Spleen (tissue), 7 donors: ENCODE results near the gene AFAP1L1.

ENCODE experiments used
- POLR2A ChIP-seq, 3 donors: fragments of 450-650 bp; IDR thresholded peaks; one replicate each; pipeline ENCODE4 v1.5.1; 2017; ENCODE audit warnings: antibody characterized with exemption in 3 of 3, mild to moderate bottlenecking in 1 of 3
- POLR2AphosphoS5 ChIP-seq, 3 donors: sonication (generic); formaldehyde crosslinking; IDR thresholded peaks; one replicate each; pipeline ENCODE4 v1.5.1; 2017; ENCODE audit warnings: antibody characterized with exemption in 3 of 3
- TF ChIP-seq, protein P1 (sequence below), 11 experiments: fragments of 200-600 bp in 7 of 11; fragments of 450-650 bp in 4 of 11; sonication (generic) in 4 of 11; IDR thresholded peaks in 8 of 11; conservative IDR thresholded peaks in 3 of 11; 1 replicate in 7 of 11; 2 replicates in 4 of 11; pipeline versions ENCODE4 v1.4.0 to v1.8.0; 2016 to 2021; ENCODE audit warnings: antibody characterized with exemption in 11 of 11, inconsistent platforms in 4 of 11, mild to moderate bottlenecking in 1 of 11
- donor health status: DM: no; HTN: no; CAD: no; lungs with moderate emphysema.
- donor health status: DM: no; HTN: no; CAD: no.
- donor health status: DM: no; HTN: no; CAD: no.

GRCh38 chr5:149383399-149383798 lies 111.7 kb downstream of the AFAP1L1 start:
- TF ChIP-seq, protein P1, sequence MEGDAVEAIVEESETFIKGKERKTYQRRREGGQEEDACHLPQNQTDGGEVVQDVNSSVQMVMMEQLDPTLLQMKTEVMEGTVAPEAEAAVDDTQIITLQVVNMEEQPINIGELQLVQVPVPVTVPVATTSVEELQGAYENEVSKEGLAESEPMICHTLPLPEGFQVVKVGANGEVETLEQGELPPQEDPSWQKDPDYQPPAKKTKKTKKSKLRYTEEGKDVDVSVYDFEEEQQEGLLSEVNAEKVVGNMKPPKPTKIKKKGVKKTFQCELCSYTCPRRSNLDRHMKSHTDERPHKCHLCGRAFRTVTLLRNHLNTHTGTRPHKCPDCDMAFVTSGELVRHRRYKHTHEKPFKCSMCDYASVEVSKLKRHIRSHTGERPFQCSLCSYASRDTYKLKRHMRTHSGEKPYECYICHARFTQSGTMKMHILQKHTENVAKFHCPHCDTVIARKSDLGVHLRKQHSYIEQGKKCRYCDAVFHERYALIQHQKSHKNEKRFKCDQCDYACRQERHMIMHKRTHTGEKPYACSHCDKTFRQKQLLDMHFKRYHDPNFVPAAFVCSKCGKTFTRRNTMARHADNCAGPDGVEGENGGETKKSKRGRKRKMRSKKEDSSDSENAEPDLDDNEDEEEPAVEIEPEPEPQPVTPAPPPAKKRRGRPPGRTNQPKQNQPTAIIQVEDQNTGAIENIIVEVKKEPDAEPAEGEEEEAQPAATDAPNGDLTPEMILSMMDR (IDR thresholded peaks at IDR 0.05 in 8 of 11, conservative IDR thresholded peaks at IDR 0.05 in 3 of 11) = no peak
- TF ChIP-seq POLR2A (IDR thresholded peaks at IDR 0.05) = no peak
- TF ChIP-seq POLR2AphosphoS5 (IDR thresholded peaks at IDR 0.05) = peak in 1 of 3 donors; percentile 45
